ENCODE data around the gene BEGAIN. TPM values are rescaled to one million over a fixed set of nuclear protein-coding genes. Genes with fewer than 3 reads are reported as not detected.

The BEGAIN gene
- 0.17 TPM in 1 of 2 replicates, not detected in the other for total RNA-seq

GRCh38 chr14:100587086-100587762, at the start of gene BEGAIN:
Gene BEGAIN (minus strand): TSS chr14:100587417. CDS start chr14:100587290, 127 bp downstream.

Other genes starting within 250 kb of the BEGAIN start
- gene WDR25, start 210.9 kb downstream of the BEGAIN start, total RNA-seq = 16.2 and 18.1 TPM in 2 replicates
- gene DLK1, start 139.5 kb upstream of the BEGAIN start, total RNA-seq = under 0.01 TPM in 1 of 2 replicates, not detected in the other
- 139 and 226 TPM in 2 replicates for gene MEG3, start 238.7 kb upstream of the BEGAIN start, total RNA-seq

All from bronchial smooth muscle cell (primary cell).